ENCODE data around the gene CCNH. TPM values are rescaled to one million over a fixed set of nuclear protein-coding genes. Genes with fewer than 3 reads are reported as not detected.

The CCNH gene
- polyA plus RNA-seq, 1 donor = 55.8 TPM

DNA sequence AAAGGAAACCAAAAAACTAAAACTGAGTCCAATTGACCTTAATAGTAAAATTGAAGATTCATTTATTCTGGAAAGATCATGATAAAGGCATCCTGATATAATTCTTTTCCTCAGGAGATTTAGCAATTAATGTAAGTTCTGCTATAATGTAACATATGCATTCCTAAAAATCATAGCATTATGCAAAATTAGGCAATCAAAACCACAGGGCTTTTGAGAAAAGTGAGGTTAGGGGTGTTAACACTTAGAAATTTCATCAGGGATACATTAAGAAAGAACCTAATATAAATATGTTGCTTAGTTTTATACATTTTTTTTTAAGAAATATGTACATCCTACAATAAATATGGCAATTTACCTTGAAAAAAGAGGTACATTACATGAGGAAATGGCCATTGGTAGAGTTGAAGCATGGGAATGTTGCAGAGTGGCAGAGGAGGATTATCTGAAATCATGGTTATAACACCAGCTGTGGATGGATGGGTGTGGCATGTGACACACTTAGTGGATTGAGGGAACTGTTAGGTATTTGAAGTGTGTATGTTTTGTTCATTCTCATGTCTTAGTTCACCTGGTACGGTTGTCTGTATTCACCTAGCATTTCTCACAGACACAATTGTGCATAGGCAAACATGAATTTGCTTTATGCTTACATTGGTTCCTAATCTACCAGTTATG lies 51.1 kb downstream of the CCNH start:
- no peak for DNase-seq

GRCh38 chr5:87361031-87361445 lies 51.7 kb downstream of the CCNH start:
- DNase-seq = no peak

GRCh38 chr5:87360132-87360531 lies 52.6 kb downstream of the CCNH start:
- no peak for DNase-seq

- no peak for DNase-seq
These were observed 53.6 kb downstream of the CCNH start for GRCh38 chr5:87359106-87359505.

GRCh38 chr5:87354496-87354895 lies 58.2 kb downstream of the CCNH start:
- DNase-seq = no peak

GRCh38 chr5:87347841-87348240 lies 64.9 kb downstream of the CCNH start:
- DNase-seq = no peak

GRCh38 chr5:87347272-87347671 lies 65.5 kb downstream of the CCNH start:
- no peak for DNase-seq

Other genes starting within 250 kb of the CCNH start
- gene RASA1, start 145.0 kb downstream of the CCNH start, polyA plus RNA-seq (ENCODE audit: insufficient read length) = 58.2 TPM